NB4 (cell line): ENCODE measurements around the gene SCOC.

Source experiments
- CTCF ChIP-seq: IDR thresholded peaks from one replicate; pipeline ENCODE4 v1.5.1; 2012; ENCODE audit warnings: low read depth, low read length
- MAX ChIP-seq: IDR thresholded peaks from 2 replicates; pipeline ENCODE4 v1.6.1; 2011; ENCODE audit warnings: low read depth, low read length
- MYC ChIP-seq: IDR thresholded peaks from 2 replicates; pipeline ENCODE4 v1.6.1; 2011; ENCODE audit warnings: low read depth, low read length
- POLR2A ChIP-seq: IDR thresholded peaks from 2 replicates; pipeline ENCODE4 v1.6.1; 2011; ENCODE audit warnings: mild to moderate bottlenecking; ENCODE audit not compliant: insufficient read length; ENCODE audit errors: extremely low read depth

- TF ChIP-seq MYC (no peak), CTCF (no peak), POLR2A (no peak), MAX (no peak)
Measured at GRCh38 chr4:140374130-140374477, 658 bp downstream of the SCOC start.
